Upper lobe of left lung (tissue), 6 donors: ENCODE measurements around the gene MPG. TPM values are rescaled to one million over a fixed set of nuclear protein-coding genes. Genes with fewer than 3 reads are reported as not detected.
"Not testable (repeated sequence)": the region's sequence is repeated elsewhere in the genome, so short reads cannot be mapped to it uniquely, and the experiment has no call there.

ENCODE experiments used
- ATAC-seq, 2 donors: fragments of 200-7000 bp; cut with Tn5 transposase; one replicate each; pipeline ENCODE4 v1.9.1; 2022; ENCODE audit warnings: mild to moderate bottlenecking in 2 of 2, moderate library complexity in 2 of 2; ENCODE audit not compliant: low FRiP score in 2 of 2
- DNase-seq, 2 donors: peaks; one replicate each; pipeline ENCODE4 v3.0.0-alpha.2; 2019 to 2020
- H3K27ac ChIP-seq, 4 donors: fragments of 200-600 bp; sonication (generic); one replicate each; pipeline ENCODE4 v1.5.1; 2016 to 2019
- H3K27me3 ChIP-seq, 4 donors: fragments of 200-600 bp; sonication (generic); one replicate each; pipeline ENCODE4 v1.5.1; 2017 to 2019
- H3K36me3 ChIP-seq, 4 donors: fragments of 200-600 bp; sonication (generic); one replicate each; pipeline ENCODE4 v1.5.1; 2016 to 2019
- H3K4me1 ChIP-seq, 4 donors: fragments of 200-600 bp; sonication (generic); one replicate each; pipeline ENCODE4 v1.5.1; 2018 to 2019
- H3K4me3 ChIP-seq, 4 donors: fragments of 200-600 bp; sonication (generic); one replicate each; pipeline ENCODE4 v1.5.1; 2017 to 2019; ENCODE audit warnings: mild to moderate bottlenecking in 2 of 4, moderate library complexity in 1 of 4
- H3K9me3 ChIP-seq, 4 donors: fragments of 200-600 bp; sonication (generic); one replicate each; pipeline ENCODE4 v1.5.1; 2018 to 2019
- CTCF ChIP-seq, 6 experiments: fragments of 450-650 bp in 4 of 6; fragments of 200-600 bp in 2 of 6; sonication (generic) in 2 of 6; IDR thresholded peaks; one replicate each; pipeline ENCODE4 v1.5.1; 2016 to 2019; ENCODE audit warnings: antibody characterized with exemption in 6 of 6
- EP300 ChIP-seq, 4 donors: sonication (generic); formaldehyde crosslinking; IDR thresholded peaks; one replicate each; pipeline ENCODE4 v1.5.1; 2017; ENCODE audit warnings: antibody characterized with exemption in 4 of 4, control low read depth in 2 of 4
- POLR2A ChIP-seq, 4 donors: fragments of 450-650 bp; IDR thresholded peaks; one replicate each; pipeline ENCODE4 v1.5.1; 2016 to 2017; ENCODE audit warnings: antibody characterized with exemption in 4 of 4, mild to moderate bottlenecking in 2 of 4
- POLR2AphosphoS5 ChIP-seq, 2 donors: sonication (generic); formaldehyde crosslinking; IDR thresholded peaks; one replicate each; pipeline ENCODE4 v1.5.1; 2017; ENCODE audit warnings: antibody characterized with exemption in 2 of 2
- WGBS, 2 donors: methylation state at CpG; one replicate each; pipeline ENCODE4 v1.1.5; 2017 to 2018; 5-methylcytosine and 5-hydroxymethylcytosine counted together
- total RNA-seq, 6 donors: library from RNA; depleted of rRNA in 4 of 6; stranded (reverse); fragments of >200 nt in 4 of 6; gene quantifications; one replicate each; pipeline versions ENCODE4 v1.1.0 to v1.2.1, GENCODE V29; 2016 to 2021
- donor health status: DM: no; HTN: no; CAD: no; lungs with moderate emphysema.
- donor health status: DM: no; HTN: yes; CAD: no; lungs with severe emphysema.

The MPG gene
- total RNA-seq = 10 to 100 TPM; 52.6 to 99.0 (median 71.7) TPM

- H3K36me3 ChIP-seq = peaks cover 0 to 20% (median 11%) of the 10 kb centered on the region in 4 donors
- H3K4me1 ChIP-seq = peaks cover 45 to 70% (median 58%) of the 10 kb centered on the region in 4 donors
- ATAC-seq (peak; percentile 69 to 88), DNase-seq (peak; percentile 84 to 98)
- H3K27me3 ChIP-seq = no peaks in the 10 kb centered on the region
- H3K4me3 ChIP-seq = peak within 1 kb of the TSS; percentile 72 to 97 (median 86)
- WGBS, 2 donors = 0% methylated on average over 9 to 28 of the region's 83 CpGs
- H3K9me3 ChIP-seq = no peaks in the 10 kb centered on the region
- peak within 1 kb of the TSS; percentile 89 to 98 (median 96) for H3K27ac ChIP-seq
- TF ChIP-seq POLR2AphosphoS5 (IDR thresholded peaks at IDR 0.05) (peak; percentile 68 to 87), CTCF (IDR thresholded peaks at IDR 0.05) (peak in 1 of 6 experiments; percentile 25), EP300 (IDR thresholded peaks at IDR 0.05) (no peak), POLR2A (IDR thresholded peaks at IDR 0.05) (peak in 3 of 4 donors; percentile 36 to 85 (median 66))
Observed at GRCh38 chr16:77807-78443, at the start of gene MPG. Gene MPG (plus strand): TSS chr16:78225. CDS start chr16:78310, 85 bp downstream.

- ATAC-seq, H3K27ac ChIP-seq, H3K9me3 ChIP-seq, H3K36me3 ChIP-seq, H3K27me3 ChIP-seq, H3K4me1 ChIP-seq, H3K4me3 ChIP-seq, DNase-seq: not testable (repeated sequence)
- 86 to 100% methylated on average over 1 of the region's 7 CpGs for WGBS, 2 donors
Observed at GRCh38 chr16:30627-31026, 47.4 kb upstream of the MPG start.

- WGBS, 2 donors = 96% methylated on average over 5 of the region's 8 CpGs; no CpG with 5 or more reads in 1 of the 2 donors
- not testable (repeated sequence) for H3K36me3 ChIP-seq, DNase-seq, H3K9me3 ChIP-seq, H3K4me3 ChIP-seq, H3K4me1 ChIP-seq, H3K27ac ChIP-seq, ATAC-seq, H3K27me3 ChIP-seq
Observed at GRCh38 chr16:33154-33876, 44.7 kb upstream of the MPG start.

- ATAC-seq = no peak
- H3K27me3 ChIP-seq = no peaks in the 10 kb centered on the region
- TF ChIP-seq EP300 (IDR thresholded peaks at IDR 0.05) (no peak), CTCF (IDR thresholded peaks at IDR 0.05) (no peak)
- no peak for DNase-seq
- 86 to 89% methylated on average over 17 to 21 of the region's 21 CpGs for WGBS, 2 donors
- H3K4me3 ChIP-seq = no peak overlapping the region
- no peak overlapping the region for H3K27ac ChIP-seq
- no peaks in the 10 kb centered on the region for H3K36me3 ChIP-seq
- H3K4me1 ChIP-seq = peaks cover 0 to 13% (median 7%) of the 10 kb centered on the region in 4 donors
- no peaks in the 10 kb centered on the region for H3K9me3 ChIP-seq
Observed at GRCh38 chr16:33877-34647, 44.0 kb upstream of the MPG start.

GRCh38 chr16:34648-34987 lies 43.4 kb upstream of the MPG start:
- peaks cover 0 to 19% (median 9%) of the 10 kb centered on the region in 4 donors for H3K4me1 ChIP-seq
- WGBS, 2 donors = 40 to 45% methylated on average over 5 to 6 of the region's 6 CpGs
- TF ChIP-seq CTCF (IDR thresholded peaks at IDR 0.05) (no peak), POLR2AphosphoS5 (IDR thresholded peaks at IDR 0.05) (no peak), EP300 (IDR thresholded peaks at IDR 0.05) (no peak)
- DNase-seq = no peak
- H3K4me3 ChIP-seq = no peak overlapping the region
- H3K27ac ChIP-seq = no peak overlapping the region
- no peak for ATAC-seq
- H3K9me3 ChIP-seq = no peaks in the 10 kb centered on the region
- no peaks in the 10 kb centered on the region for H3K36me3 ChIP-seq
- no peaks in the 10 kb centered on the region for H3K27me3 ChIP-seq
